Measurements from ENCODE around the gene TMEM181. TPM values are rescaled to one million over a fixed set of nuclear protein-coding genes. Genes with fewer than 3 reads are reported as not detected.
A peak's percentile ranks its signal among the peaks of the same experiment; 100 is the strongest.
"Not testable (repeated sequence)": the region's sequence is repeated elsewhere in the genome, so short reads cannot be mapped to it uniquely, and the experiment has no call there.

TMEM181 gene
- total RNA-seq, 4 donors from 2014 or later = 16.7 to 28.1 (median 21.2) TPM

DNA sequence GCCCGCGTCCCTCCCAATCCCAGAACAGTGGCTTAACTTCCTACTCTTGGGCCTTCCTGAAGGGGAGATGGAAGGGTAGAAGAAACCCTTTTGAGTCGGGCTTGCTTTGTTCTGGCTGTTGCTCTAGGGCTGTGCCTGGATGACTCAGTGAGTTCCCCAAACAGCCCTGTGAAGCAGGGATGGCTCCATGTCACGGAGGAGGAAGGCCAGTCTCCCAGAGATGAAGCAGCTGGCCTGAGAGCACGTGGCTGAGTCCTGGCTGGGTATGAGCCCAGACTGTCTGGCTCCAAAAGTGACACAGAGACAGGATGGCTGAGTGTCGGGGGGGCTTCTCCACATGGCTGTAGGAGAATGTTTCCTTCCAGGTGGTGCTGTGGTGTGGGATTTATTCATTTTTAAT, 94.6 kb downstream of the TMEM181 start:
- no peaks in the 10 kb centered on the region for H3K36me3 ChIP-seq
- peaks cover 14 to 23% of the 10 kb centered on the region in 2 donors for H3K4me1 ChIP-seq
- H3K27ac ChIP-seq = no peak overlapping the region
- WGBS, 2 donors = 47 to 59% methylated on average over 6 of the region's 6 CpGs
- intact Hi-C loops (cut with DNase I) = no loop called here
- H3K27me3 ChIP-seq = no peaks in the 10 kb centered on the region
- no peaks in the 10 kb centered on the region for H3K9me3 ChIP-seq
- no peak overlapping the region for H3K4me3 ChIP-seq (replicated peaks in 1 of 3)
- TF ChIP-seq, protein P1, sequence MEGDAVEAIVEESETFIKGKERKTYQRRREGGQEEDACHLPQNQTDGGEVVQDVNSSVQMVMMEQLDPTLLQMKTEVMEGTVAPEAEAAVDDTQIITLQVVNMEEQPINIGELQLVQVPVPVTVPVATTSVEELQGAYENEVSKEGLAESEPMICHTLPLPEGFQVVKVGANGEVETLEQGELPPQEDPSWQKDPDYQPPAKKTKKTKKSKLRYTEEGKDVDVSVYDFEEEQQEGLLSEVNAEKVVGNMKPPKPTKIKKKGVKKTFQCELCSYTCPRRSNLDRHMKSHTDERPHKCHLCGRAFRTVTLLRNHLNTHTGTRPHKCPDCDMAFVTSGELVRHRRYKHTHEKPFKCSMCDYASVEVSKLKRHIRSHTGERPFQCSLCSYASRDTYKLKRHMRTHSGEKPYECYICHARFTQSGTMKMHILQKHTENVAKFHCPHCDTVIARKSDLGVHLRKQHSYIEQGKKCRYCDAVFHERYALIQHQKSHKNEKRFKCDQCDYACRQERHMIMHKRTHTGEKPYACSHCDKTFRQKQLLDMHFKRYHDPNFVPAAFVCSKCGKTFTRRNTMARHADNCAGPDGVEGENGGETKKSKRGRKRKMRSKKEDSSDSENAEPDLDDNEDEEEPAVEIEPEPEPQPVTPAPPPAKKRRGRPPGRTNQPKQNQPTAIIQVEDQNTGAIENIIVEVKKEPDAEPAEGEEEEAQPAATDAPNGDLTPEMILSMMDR (IDR thresholded peaks at IDR 0.05) = no peak
- TF ChIP-seq POLR2A (IDR thresholded peaks at IDR 0.05) = no peak
- DNase-seq = peak; percentile 63 to 70

DNA sequence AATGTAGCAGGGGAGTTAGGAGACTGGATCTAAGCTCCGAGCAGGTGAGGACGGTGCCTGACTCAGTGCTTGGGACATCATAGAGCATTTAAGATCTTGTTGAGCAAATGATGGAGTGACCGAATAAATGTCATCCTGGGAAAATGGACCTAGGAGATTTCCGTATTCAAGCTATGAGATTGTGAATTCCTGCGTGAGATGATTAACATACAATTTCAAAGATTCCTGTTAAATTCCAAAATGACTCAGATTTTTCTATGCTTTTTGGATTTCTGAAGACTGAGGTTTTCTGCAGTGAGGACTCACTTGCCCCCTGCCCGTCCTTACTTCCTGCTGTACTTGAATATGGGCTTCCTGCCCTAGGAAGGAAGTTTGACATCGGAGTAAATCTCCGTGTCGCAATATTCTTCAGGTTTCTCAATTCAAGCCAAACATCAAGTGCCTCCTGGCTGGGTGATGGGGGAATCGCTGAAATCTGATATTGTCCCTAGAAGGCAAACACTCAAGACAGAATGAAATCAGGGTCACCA, 95.1 kb downstream of the TMEM181 start:
- peaks cover 12 to 19% of the 10 kb centered on the region in 2 donors for H3K4me1 ChIP-seq
- no peak overlapping the region for H3K4me3 ChIP-seq (replicated peaks in 1 of 3)
- no peak for DNase-seq
- H3K27me3 ChIP-seq = no peaks in the 10 kb centered on the region
- TF ChIP-seq, protein P1 (IDR thresholded peaks at IDR 0.05) = no peak
- no peak for TF ChIP-seq POLR2A (IDR thresholded peaks at IDR 0.05)
- no peaks in the 10 kb centered on the region for H3K36me3 ChIP-seq
- H3K9me3 ChIP-seq = no peaks in the 10 kb centered on the region
- WGBS, 2 donors = 55 to 66% methylated on average over 10 of the region's 10 CpGs
- no peak overlapping the region for H3K27ac ChIP-seq
- intact Hi-C loops (cut with DNase I) = loop anchor here (5.0 kb wide), 1 partner anchor 37 kb away; no protein-coding TSS in a partner anchor

DNA sequence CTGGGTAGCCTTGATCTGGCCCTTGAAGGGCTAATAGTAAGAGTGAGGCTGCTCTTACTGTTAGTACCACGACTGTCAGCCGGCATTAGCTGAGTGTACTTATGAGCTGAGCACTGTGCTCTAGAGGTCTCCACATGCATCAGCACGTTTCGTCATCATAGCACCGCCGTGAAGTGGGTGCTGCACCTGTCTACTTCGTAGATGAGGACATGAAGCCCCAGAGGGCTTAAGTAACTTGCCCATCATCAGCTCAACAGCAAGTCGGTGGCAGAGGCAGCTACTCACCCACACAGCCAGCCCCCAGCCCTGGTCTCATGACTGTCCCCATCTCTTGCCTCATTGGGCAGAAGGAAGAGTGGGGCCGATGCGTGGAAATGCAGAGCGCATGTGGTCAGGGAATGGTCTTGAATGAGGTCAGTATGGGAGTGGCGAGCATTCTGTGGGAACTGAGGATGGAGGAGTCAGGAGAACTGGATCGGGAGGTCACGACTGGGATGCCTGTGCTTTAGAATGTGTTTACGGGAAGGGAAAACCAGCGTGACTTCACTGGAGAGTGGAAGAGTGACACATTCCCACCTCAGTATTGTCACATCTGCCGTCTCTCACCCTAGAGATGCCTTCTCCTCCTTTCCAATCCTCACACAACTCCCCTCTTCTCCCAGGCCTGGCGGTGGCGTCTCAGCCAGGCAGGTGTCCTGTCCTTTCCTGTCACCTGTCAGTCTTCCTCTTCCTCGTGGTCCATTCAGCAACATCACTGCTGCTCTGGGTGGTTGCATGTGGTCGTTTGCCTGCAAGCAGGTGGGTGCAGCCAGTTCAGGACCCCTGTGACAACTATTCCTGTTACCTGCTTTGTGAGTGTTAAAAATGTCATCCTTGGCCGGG, 95.9 kb downstream of the TMEM181 start:
- DNase-seq = no peak
- no peaks in the 10 kb centered on the region for H3K36me3 ChIP-seq
- WGBS, 2 donors = 73 to 79% methylated on average over 21 to 22 of the region's 22 CpGs

DNA sequence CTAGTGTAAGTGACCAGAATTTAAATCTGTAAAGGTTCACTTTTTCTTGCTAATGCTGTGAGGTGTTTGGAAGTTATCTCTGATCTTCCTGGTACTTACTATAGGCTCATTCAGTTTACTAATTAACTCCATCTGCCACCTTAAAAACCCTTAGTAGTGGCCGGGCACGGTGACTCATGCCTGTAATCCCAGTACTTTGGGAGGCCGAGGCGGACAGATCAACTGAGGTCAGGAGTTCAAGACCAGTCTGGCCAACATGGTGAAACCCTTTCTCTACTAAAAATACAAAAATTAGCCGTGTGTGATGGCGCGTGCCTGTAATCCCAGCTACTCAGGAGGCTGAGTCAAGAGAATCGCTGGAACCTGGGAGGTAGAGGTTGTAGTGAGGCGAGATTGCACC, 97.1 kb downstream of the TMEM181 start:
- DNase-seq; H3K4me3 ChIP-seq (replicated peaks in 1 of 3); H3K36me3 ChIP-seq; H3K27me3 ChIP-seq; H3K27ac ChIP-seq; H3K9me3 ChIP-seq: not testable (repeated sequence)
- peaks cover 29 to 35% of the 10 kb centered on the region in 2 donors for H3K4me1 ChIP-seq
- 89 to 91% methylated on average over 9 of the region's 9 CpGs for WGBS, 2 donors
- intact Hi-C loops (cut with DNase I) = loop anchor here (5.0 kb wide), 1 partner anchor 35 kb away; no protein-coding TSS in a partner anchor

More for the DNA sequence above, 95.9 kb downstream of the TMEM181 start:
- Histone ChIP-seq H3K4me3 (replicated peaks in 1 of 3) (no peak overlapping the region), H3K27ac (no peak overlapping the region), H3K4me1 (peaks cover 19 to 26% of the 10 kb centered on the region in 2 donors), H3K9me3 (no peaks in the 10 kb centered on the region), H3K27me3 (no peaks in the 10 kb centered on the region)
- intact Hi-C loops (cut with DNase I) = loop anchor here (5.0 kb wide), 1 partner anchor 36 kb away; no protein-coding TSS in a partner anchor
- TF ChIP-seq POLR2A (IDR thresholded peaks at IDR 0.05) = no peak
- TF ChIP-seq, protein P1 (IDR thresholded peaks at IDR 0.05) = no peak

DNA sequence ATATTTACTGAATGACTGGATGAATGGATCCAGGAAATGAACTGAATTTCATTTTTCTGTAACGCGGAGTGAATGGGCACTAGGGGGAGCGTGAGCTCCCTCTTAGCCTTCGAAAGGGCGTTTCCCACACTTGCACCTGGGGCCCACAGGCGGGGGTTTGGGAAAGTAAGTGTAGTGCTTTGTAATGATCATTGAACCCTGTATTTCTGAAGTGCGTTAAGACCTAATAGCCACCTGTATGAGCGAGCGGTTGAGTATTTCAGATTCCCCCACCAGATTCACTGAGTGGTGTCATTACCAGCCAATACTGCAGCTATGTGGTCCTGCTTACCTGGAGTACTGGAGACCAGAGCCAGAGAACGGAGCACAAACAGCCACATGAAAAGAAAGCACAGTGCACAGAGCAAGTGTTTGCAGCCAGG, 100.5 kb downstream of the TMEM181 start:
- TF ChIP-seq POLR2A (IDR thresholded peaks at IDR 0.05) = no peak
- TF ChIP-seq, protein P1 (IDR thresholded peaks at IDR 0.05) = peak; percentile 18 to 94 (median 72)
- Histone ChIP-seq H3K27ac (peak overlapping the region in 2 of 3 donors; percentile 18 to 52), H3K9me3 (no peaks in the 10 kb centered on the region), H3K4me1 (peaks cover 55 to 56% of the 10 kb centered on the region in 2 donors), H3K36me3 (no peaks in the 10 kb centered on the region), H3K27me3 (no peaks in the 10 kb centered on the region), H3K4me3 (replicated peaks in 1 of 3) (no peak overlapping the region)
- intact Hi-C loops (cut with DNase I) = no loop called here
- WGBS, 2 donors = 16 to 19% methylated on average over 10 of the region's 10 CpGs
- DNase-seq = peak; percentile 80 to 83
